CD14-positive monocyte (primary cell): Measurements from ENCODE around the gene ANO2. TPM values are rescaled to one million over a fixed set of nuclear protein-coding genes. Genes with fewer than 3 reads are reported as not detected.
"Not testable (repeated sequence)": the region's sequence is repeated elsewhere in the genome, so short reads cannot be mapped to it uniquely, and the experiment has no call there.

ENCODE experiments used
- DNase-seq, 3 donors: peaks; one replicate each; pipeline ENCODE4 v3.0.0-alpha.2; 2011 to 2022
- H2AFZ ChIP-seq: 2 replicates; pipeline ENCODE4 v1.6.0; 2012; ENCODE audit warnings: mild to moderate bottlenecking, low read depth, low read length, inconsistent platforms; ENCODE audit not compliant: insufficient read depth, poor library complexity, severe bottlenecking
- H3K27ac ChIP-seq, 2 donors: 1 replicate in 1 of 2; 2 replicates in 1 of 2; pipeline ENCODE4 v1.5.1; 2012 to 2013; ENCODE audit warnings: low read length in 2 of 2, control low read depth in 1 of 2, inconsistent platforms in 1 of 2, low read depth in 1 of 2, mild to moderate bottlenecking in 1 of 2
- H3K27me3 ChIP-seq, 2 donors: one replicate each; pipeline versions ENCODE4 v1.6.0 to v1.6.1; 2011 to 2013; ENCODE audit warnings: low read length in 2 of 2; ENCODE audit not compliant: control insufficient read depth in 2 of 2, insufficient read depth in 2 of 2
- H3K36me3 ChIP-seq, 2 donors: replicated peaks in 1 of 2; 1 replicate in 1 of 2; 2 replicates in 1 of 2; pipeline versions ENCODE4 v1.5.1 to v1.6.1; 2012 to 2013; ENCODE audit warnings: low read length in 2 of 2, control low read depth in 1 of 2, inconsistent platforms in 1 of 2, mild to moderate bottlenecking in 1 of 2; ENCODE audit not compliant: insufficient read depth in 2 of 2, control insufficient read depth in 1 of 2
- H3K4me1 ChIP-seq, 2 donors: 1 replicate in 1 of 2; 2 replicates in 1 of 2; pipeline versions ENCODE4 v1.5.1 to v1.6.1; 2012 to 2013; ENCODE audit warnings: low read length in 2 of 2, control low read depth in 1 of 2, inconsistent platforms in 1 of 2, mild to moderate bottlenecking in 1 of 2, moderate library complexity in 1 of 2; ENCODE audit not compliant: insufficient read depth in 2 of 2, control insufficient read depth in 1 of 2
- H3K4me2 ChIP-seq: replicated peaks from 2 replicates; pipeline ENCODE3; 2012; ENCODE audit warnings: low read length, moderate library complexity, mild to moderate bottlenecking; ENCODE audit not compliant: poor library complexity, severe bottlenecking; ENCODE audit errors: extremely low read depth
- H3K4me3 ChIP-seq, 3 experiments: fragments of 200-600 bp in 1 of 3; sonication (generic) in 1 of 3; replicated peaks in 1 of 3; 1 replicate in 2 of 3; 2 replicates in 1 of 3; pipeline ENCODE4 v1.5.1; 2011 to 2013; ENCODE audit warnings: low read length in 3 of 3, mild to moderate bottlenecking in 3 of 3, control low read depth in 2 of 3, low read depth in 2 of 3, inconsistent platforms in 1 of 3, moderate library complexity in 1 of 3
- H3K79me2 ChIP-seq: 2 replicates; pipeline ENCODE4 v1.6.0; 2012; ENCODE audit warnings: mild to moderate bottlenecking, control low read depth, inconsistent platforms, low read length, moderate library complexity; ENCODE audit not compliant: insufficient read depth
- H3K9ac ChIP-seq: 2 replicates; pipeline ENCODE4 v1.6.0; 2017; ENCODE audit warnings: low read length, mild to moderate bottlenecking; ENCODE audit not compliant: insufficient read depth, poor library complexity, severe bottlenecking
- H3K9me3 ChIP-seq, 2 donors: replicated peaks in 1 of 2; 1 replicate in 1 of 2; 2 replicates in 1 of 2; pipeline versions ENCODE4 v1.5.1 to v1.6.1; 2012 to 2013; ENCODE audit warnings: low read length in 2 of 2, control low read depth in 1 of 2; ENCODE audit not compliant: control insufficient read depth in 1 of 2, insufficient read depth in 1 of 2
- H4K20me1 ChIP-seq: 2 replicates; pipeline ENCODE4 v1.6.0; 2012; ENCODE audit warnings: mild to moderate bottlenecking, low read length, control low read depth, moderate library complexity; ENCODE audit not compliant: insufficient read depth
- H3K27ac Mint-ChIP-seq, 7 donors: one replicate each; pipeline ENCODE4 v1.8.0; 2020; ENCODE audit warnings: mild to moderate bottlenecking in 7 of 7, mixed read lengths in 7 of 7, moderate library complexity in 6 of 7, inconsistent platforms in 2 of 7
- H3K27me3 Mint-ChIP-seq, 3 donors: one replicate each; pipeline ENCODE4 v1.8.0; 2021 to 2022; ENCODE audit warnings: low read depth in 3 of 3, mild to moderate bottlenecking in 3 of 3, mixed read lengths in 3 of 3, moderate library complexity in 3 of 3, inconsistent platforms in 1 of 3
- H3K36me3 Mint-ChIP-seq, 2 donors: one replicate each; pipeline ENCODE4 v1.8.0; 2020; ENCODE audit warnings: mixed read lengths in 2 of 2, inconsistent platforms in 1 of 2, mild to moderate bottlenecking in 1 of 2
- H3K4me1 Mint-ChIP-seq: one replicate; pipeline ENCODE4 v1.8.0; 2020; ENCODE audit warnings: mild to moderate bottlenecking, mixed read lengths
- H3K4me3 Mint-ChIP-seq, 2 donors: one replicate each; pipeline ENCODE4 v1.8.0; 2020; ENCODE audit warnings: mild to moderate bottlenecking in 2 of 2, mixed read lengths in 2 of 2, moderate library complexity in 1 of 2
- H3K9me3 Mint-ChIP-seq, 7 donors: one replicate each; pipeline ENCODE4 v1.8.0; 2020 to 2022; ENCODE audit warnings: mixed read lengths in 7 of 7, mild to moderate bottlenecking in 6 of 7, moderate library complexity in 6 of 7, inconsistent platforms in 2 of 7
- WGBS: methylation state at CpG from one replicate; pipeline ENCODE4 v1.1.5; 2013; ENCODE audit warnings: missing lambda C conversion rate; ENCODE audit not compliant: insufficient coverage; 5-methylcytosine and 5-hydroxymethylcytosine counted together
- intact Hi-C, 2 donors: fragments of 100-400 bp; cut with micrococcal nuclease; formaldehyde crosslinking; loops; one replicate each; pipeline versions ENCODE4 v1.15.0 to v1.15.1; 2023
- polyA plus RNA-seq, 3 donors: library from polyadenylated mRNA; depleted of rRNA in 1 of 3; unstranded in 2 of 3; stranded (reverse) in 1 of 3; fragments of 300-500 nt in 2 of 3; fragments of >200 nt in 1 of 3; fragmentation: Illumina TruSeq in 2 of 3; gene quantifications; 1 replicate in 2 of 3; 2 replicates in 1 of 3; pipeline ENCODE4 v1.2.3, GENCODE V29; 2012 to 2021
- TF ChIP-seq, protein P1 (sequence below): fragments of 200-600 bp; IDR thresholded peaks from one replicate; pipeline ENCODE4 v1.8.0; 2022; ENCODE audit warnings: antibody characterized with exemption, mild to moderate bottlenecking

ANO2 gene
- polyA plus RNA-seq, 3 donors: not detected

DNA sequence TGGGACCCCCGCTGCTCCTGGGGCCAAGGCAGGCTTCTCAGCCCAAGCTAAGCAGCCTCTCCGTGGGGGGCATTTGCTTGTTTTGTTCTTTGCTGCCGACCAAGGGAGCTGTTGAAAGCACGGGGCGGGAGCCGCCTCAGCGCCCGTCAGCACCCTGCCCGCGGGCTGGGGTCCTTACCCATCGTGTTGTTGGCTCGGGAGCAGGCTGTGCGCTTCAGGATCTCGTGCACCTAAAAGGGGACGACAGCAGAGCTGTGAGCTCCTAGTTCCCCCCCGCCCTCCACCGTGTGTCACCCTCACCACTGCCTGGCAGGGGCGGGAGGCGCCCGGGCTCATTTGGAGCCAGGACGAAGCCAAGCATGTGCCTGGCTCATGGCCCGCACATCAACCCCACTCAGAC, 117.5 kb downstream of the ANO2 start:
- H3K4me3 Mint-ChIP-seq: no peak overlapping the region
- H3K4me2 ChIP-seq: no peak overlapping the region
- 88% methylated on average over 20 of the region's 22 CpGs for WGBS
- H3K9me3 ChIP-seq: peaks cover 7 to 9% of the 10 kb centered on the region in 2 donors
- H3K4me3 ChIP-seq: no peak overlapping the region
- H3K9ac ChIP-seq: no peak overlapping the region
- H2AFZ ChIP-seq: no peak overlapping the region
- no peaks in the 10 kb centered on the region for H3K79me2 ChIP-seq
- peaks cover 12 to 20% (median 17%) of the 10 kb centered on the region in 7 donors for H3K9me3 Mint-ChIP-seq
- intact Hi-C loops: no loop called here
- no peaks in the 10 kb centered on the region for H3K4me1 ChIP-seq
- H3K36me3 Mint-ChIP-seq: no peaks in the 10 kb centered on the region
- DNase-seq: no peak
- no peaks in the 10 kb centered on the region for H3K36me3 ChIP-seq
- no peak overlapping the region for H3K27ac Mint-ChIP-seq
- H3K27ac ChIP-seq: no peak overlapping the region
- H3K27me3 Mint-ChIP-seq: peaks cover 0 to 5% (median 2%) of the 10 kb centered on the region in 3 donors
- H4K20me1 ChIP-seq: no peaks in the 10 kb centered on the region
- no peaks in the 10 kb centered on the region for H3K4me1 Mint-ChIP-seq
- TF ChIP-seq, protein P1, sequence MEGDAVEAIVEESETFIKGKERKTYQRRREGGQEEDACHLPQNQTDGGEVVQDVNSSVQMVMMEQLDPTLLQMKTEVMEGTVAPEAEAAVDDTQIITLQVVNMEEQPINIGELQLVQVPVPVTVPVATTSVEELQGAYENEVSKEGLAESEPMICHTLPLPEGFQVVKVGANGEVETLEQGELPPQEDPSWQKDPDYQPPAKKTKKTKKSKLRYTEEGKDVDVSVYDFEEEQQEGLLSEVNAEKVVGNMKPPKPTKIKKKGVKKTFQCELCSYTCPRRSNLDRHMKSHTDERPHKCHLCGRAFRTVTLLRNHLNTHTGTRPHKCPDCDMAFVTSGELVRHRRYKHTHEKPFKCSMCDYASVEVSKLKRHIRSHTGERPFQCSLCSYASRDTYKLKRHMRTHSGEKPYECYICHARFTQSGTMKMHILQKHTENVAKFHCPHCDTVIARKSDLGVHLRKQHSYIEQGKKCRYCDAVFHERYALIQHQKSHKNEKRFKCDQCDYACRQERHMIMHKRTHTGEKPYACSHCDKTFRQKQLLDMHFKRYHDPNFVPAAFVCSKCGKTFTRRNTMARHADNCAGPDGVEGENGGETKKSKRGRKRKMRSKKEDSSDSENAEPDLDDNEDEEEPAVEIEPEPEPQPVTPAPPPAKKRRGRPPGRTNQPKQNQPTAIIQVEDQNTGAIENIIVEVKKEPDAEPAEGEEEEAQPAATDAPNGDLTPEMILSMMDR: no peak
- no peaks in the 10 kb centered on the region for H3K27me3 ChIP-seq

DNA sequence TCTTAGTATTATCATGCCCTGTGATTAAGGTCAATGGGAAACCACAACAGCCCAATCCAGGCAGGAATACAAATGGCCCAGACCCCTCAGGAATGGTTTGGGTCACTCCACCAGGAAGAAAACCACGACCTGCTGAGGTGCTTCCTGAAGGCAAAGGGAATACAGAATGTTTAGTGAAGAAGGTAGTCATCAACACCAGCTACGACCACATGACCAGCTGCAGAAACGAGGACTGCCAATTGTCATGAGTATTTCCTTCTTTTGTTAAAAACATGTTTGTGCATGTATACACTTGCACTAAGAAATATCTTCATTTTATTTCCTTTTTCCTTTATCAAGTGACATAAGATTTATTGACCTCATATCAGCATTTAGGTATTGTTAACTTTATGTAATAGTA, 119.3 kb downstream of the ANO2 start:
- H3K79me2 ChIP-seq, intact Hi-C loops, H3K27ac ChIP-seq, H3K27ac Mint-ChIP-seq, H3K36me3 Mint-ChIP-seq, H3K4me3 Mint-ChIP-seq, H3K27me3 ChIP-seq, H2AFZ ChIP-seq, H3K4me1 ChIP-seq, H4K20me1 ChIP-seq, H3K27me3 Mint-ChIP-seq, H3K4me3 ChIP-seq, H3K4me1 Mint-ChIP-seq, H3K36me3 ChIP-seq, DNase-seq, H3K9ac ChIP-seq, H3K4me2 ChIP-seq: not testable (repeated sequence)
- no CpG with 5 or more reads among the region's 3 CpGs for WGBS
- H3K9me3 ChIP-seq: peaks cover 9 to 12% of the 10 kb centered on the region in 2 donors
- H3K9me3 Mint-ChIP-seq: peaks cover 16 to 31% (median 21%) of the 10 kb centered on the region in 7 donors

GRCh38 chr12:5818877-5819276, 126.2 kb downstream of the ANO2 start:
- H3K4me2 ChIP-seq, intact Hi-C loops, H3K4me3 Mint-ChIP-seq, H3K36me3 Mint-ChIP-seq, H3K79me2 ChIP-seq, H3K9ac ChIP-seq, H3K27ac ChIP-seq, DNase-seq, H3K27me3 ChIP-seq, H3K36me3 ChIP-seq, H3K27me3 Mint-ChIP-seq, H3K4me1 ChIP-seq, H2AFZ ChIP-seq, H4K20me1 ChIP-seq, H3K4me3 ChIP-seq, H3K4me1 Mint-ChIP-seq, H3K27ac Mint-ChIP-seq: not testable (repeated sequence)
- peaks cover 21 to 42% (median 28%) of the 10 kb centered on the region in 7 donors for H3K9me3 Mint-ChIP-seq
- 100% methylated on average over 1 of the region's 1 CpG for whole genome bisulfite sequencing
- H3K9me3 ChIP-seq: peaks cover 12 to 20% of the 10 kb centered on the region in 2 donors
